ENCODE measurements around the gene SNRNP48. TPM values are rescaled to one million over a fixed set of nuclear protein-coding genes. Genes with fewer than 3 reads are reported as not detected.

The SNRNP48 gene
- total RNA-seq, 3 donors from 2014 or later: 13.9 to 20.9 (median 15.4) TPM

DNA sequence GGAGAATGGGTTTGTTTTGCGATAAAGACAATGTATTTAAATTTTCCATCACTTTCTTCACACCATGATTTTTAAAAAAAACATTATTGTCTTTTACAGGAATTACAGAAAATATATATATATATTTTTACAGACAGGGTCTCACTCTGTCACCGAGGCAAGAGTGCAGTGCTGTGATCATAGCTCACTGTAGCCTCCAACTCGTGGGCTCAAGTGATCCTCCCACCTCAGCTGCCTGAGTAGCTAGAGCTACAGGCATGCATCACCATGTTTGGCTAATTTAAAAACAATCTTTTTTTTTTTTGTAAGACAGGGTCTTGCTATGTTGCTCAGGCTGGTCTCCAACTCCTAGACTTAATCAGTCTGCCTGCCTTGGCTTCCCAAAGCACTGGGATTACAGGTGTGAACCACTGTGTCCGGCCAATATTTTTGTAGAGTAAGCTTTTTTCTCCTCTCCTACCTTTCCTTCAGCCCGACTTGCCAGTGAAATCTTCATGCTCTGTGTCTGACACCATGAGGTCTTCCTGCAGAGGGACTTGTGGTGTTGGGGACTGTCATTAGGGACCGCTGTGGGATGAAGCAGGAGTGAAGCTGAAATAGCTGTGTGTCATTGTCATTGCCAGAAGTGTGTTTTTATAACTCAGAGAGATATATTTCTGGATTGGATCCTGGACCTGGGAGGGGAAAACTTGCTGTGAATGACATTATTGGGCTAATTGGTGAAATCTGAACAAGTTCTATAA is 35.3 kb upstream of the SNRNP48 start:
- Histone ChIP-seq H3K9me3 (no peaks in the 10 kb centered on the region), H3K36me3 (no peaks in the 10 kb centered on the region), H3K27ac (peak overlapping the region; percentile 72 to 91), H3K27me3 (no peaks in the 10 kb centered on the region), H3K4me1 (peaks cover 0 to 6% of the 10 kb centered on the region in 2 donors), H3K4me3 (no peak overlapping the region)
- TF ChIP-seq, protein P1, sequence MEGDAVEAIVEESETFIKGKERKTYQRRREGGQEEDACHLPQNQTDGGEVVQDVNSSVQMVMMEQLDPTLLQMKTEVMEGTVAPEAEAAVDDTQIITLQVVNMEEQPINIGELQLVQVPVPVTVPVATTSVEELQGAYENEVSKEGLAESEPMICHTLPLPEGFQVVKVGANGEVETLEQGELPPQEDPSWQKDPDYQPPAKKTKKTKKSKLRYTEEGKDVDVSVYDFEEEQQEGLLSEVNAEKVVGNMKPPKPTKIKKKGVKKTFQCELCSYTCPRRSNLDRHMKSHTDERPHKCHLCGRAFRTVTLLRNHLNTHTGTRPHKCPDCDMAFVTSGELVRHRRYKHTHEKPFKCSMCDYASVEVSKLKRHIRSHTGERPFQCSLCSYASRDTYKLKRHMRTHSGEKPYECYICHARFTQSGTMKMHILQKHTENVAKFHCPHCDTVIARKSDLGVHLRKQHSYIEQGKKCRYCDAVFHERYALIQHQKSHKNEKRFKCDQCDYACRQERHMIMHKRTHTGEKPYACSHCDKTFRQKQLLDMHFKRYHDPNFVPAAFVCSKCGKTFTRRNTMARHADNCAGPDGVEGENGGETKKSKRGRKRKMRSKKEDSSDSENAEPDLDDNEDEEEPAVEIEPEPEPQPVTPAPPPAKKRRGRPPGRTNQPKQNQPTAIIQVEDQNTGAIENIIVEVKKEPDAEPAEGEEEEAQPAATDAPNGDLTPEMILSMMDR (IDR thresholded peaks at IDR 0.05): no peak
- no peak for TF ChIP-seq POLR2AphosphoS5 (IDR thresholded peaks at IDR 0.05)
- TF ChIP-seq POLR2A (IDR thresholded peaks at IDR 0.05): no peak
- no peak for DNase-seq (ENCODE audit: low spot score in 2 of 2)
- intact Hi-C loops (cut with DNase I; ENCODE audit: low total_unique reads): loop anchor here (2.0 kb wide), 1 partner anchor 68 kb away; no protein-coding TSS in a partner anchor

DNA sequence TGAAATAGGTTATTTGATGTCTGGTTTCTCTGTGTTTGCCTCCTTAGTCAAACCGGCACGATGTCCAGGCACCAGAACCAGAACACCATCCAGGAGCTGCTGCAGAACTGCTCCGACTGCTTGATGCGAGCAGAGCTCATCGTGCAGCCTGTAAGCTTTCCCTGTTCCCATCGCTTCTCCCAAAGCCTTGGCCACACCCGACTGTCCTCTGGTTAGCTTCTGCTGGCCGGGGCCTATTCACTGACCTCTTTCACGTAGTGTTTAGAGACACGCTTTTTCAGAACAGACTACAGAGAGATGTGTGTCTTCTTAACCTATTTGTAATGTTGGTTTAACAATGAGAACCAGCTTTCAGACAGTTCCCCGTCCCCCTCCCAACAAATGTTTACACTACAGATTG is 34.3 kb upstream of the SNRNP48 start:
- intact Hi-C loops (cut with DNase I; ENCODE audit: low total_unique reads): loop anchor here (2.0 kb wide), 1 partner anchor 69 kb away; no protein-coding TSS in a partner anchor

DNA sequence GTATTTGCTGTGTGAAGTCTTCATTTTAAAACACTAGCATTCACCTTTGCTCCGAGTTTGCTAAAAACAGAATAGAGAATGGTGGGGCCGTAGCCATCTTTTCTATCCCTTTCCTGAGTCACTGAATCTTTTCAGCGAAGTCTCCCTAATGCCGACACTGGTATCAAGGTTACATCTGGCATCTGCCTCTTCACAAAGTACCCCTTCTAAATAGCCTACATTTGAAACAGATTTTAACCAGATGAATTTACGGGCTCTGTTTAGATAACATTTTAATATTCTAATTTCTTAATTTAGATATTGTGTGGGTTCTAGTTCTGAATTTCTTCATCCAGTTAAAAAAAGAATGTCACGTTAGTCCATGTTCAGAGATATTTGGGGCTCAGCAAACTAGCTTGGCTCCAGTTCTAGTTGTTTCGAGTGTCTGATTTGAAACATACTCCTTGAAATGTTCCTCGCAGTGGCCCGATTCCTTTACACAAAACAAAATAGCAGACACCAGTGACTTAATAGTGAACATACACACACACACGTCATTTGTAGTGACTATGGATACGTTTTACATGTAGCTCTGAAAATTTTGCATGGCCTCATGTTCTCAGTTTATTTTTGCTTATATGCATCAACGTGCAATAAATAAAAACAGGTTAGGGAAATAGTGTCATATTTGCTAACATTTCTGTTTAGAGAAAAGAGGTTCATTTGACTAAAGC is 33.4 kb upstream of the SNRNP48 start:
- Histone ChIP-seq H3K9me3 (no peaks in the 10 kb centered on the region), H3K27ac (no peak overlapping the region), H3K4me1 (peaks cover 0 to 6% of the 10 kb centered on the region in 2 donors), H3K4me3 (no peak overlapping the region), H3K27me3 (no peaks in the 10 kb centered on the region), H3K36me3 (no peaks in the 10 kb centered on the region)
- no peak for DNase-seq (ENCODE audit: low spot score in 2 of 2)
- TF ChIP-seq POLR2AphosphoS5 (IDR thresholded peaks at IDR 0.05): no peak
- TF ChIP-seq, protein P1 (IDR thresholded peaks at IDR 0.05): no peak
- TF ChIP-seq POLR2A (IDR thresholded peaks at IDR 0.05): no peak
- intact Hi-C loops (cut with DNase I; ENCODE audit: low total_unique reads): no loop called here

More for the DNA sequence above, 34.3 kb upstream of the SNRNP48 start:
- H3K9me3 ChIP-seq: no peaks in the 10 kb centered on the region
- H3K27ac ChIP-seq: peak overlapping the region in 1 of 2 donors; percentile 72
- DNase-seq (ENCODE audit: low spot score in 2 of 2): no peak
- TF ChIP-seq POLR2A (IDR thresholded peaks at IDR 0.05) (no peak), POLR2AphosphoS5 (IDR thresholded peaks at IDR 0.05) (no peak)
- TF ChIP-seq, protein P1 (IDR thresholded peaks at IDR 0.05): no peak
- H3K27me3 ChIP-seq: no peaks in the 10 kb centered on the region
- peaks cover 0 to 6% of the 10 kb centered on the region in 2 donors for H3K4me1 ChIP-seq
- no peak overlapping the region for H3K4me3 ChIP-seq
- H3K36me3 ChIP-seq: no peaks in the 10 kb centered on the region

DNA sequence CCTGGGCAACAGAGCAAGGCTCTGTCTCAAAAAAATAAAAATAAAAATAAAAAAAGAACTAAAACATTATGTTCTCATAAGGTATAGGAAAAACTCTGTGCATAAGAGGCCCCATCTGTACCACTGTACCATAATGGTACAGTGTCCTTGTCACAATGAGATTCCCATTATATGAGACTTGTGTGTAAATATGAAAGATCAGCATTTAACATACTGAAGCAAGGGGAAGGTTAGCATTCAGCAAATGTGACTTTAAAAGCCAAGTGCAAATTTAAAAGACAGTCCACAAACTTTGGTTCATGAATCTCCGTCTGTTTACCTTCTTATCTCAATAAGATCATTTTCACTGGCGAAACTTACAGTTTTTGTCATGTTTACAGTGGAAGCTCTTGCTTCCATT is 32.3 kb upstream of the SNRNP48 start:
- peak overlapping the region in 1 of 2 donors; percentile 12 for H3K27ac ChIP-seq
- H3K9me3 ChIP-seq: no peaks in the 10 kb centered on the region
- TF ChIP-seq, protein P1 (IDR thresholded peaks at IDR 0.05): no peak
- intact Hi-C loops (cut with DNase I; ENCODE audit: low total_unique reads): no loop called here
- no peaks in the 10 kb centered on the region for H3K36me3 ChIP-seq
- DNase-seq (ENCODE audit: low spot score in 2 of 2): no peak
- H3K4me1 ChIP-seq: peaks cover 0 to 6% of the 10 kb centered on the region in 2 donors
- no peaks in the 10 kb centered on the region for H3K27me3 ChIP-seq
- H3K4me3 ChIP-seq: no peak overlapping the region

DNA sequence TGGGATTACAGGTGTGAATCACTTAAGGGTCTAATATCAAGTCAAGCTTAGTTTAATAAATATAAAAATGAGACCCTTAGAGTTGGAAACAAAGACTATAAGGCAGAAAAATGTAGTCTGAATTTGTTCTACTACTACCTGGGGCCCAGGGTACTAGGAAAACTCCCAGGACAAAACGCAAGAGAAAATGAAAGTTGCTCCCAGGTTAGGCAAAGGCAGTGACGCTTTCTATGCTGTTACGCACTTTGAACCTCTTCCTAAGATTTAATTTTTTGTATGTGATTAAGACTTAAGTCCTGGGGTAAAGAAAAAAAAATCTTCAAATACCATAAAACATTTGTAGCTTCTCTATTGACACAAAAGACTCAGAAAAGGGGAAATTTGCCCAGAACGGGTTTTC is 31.2 kb upstream of the SNRNP48 start:
- DNase-seq (ENCODE audit: low spot score in 2 of 2): no peak
- H3K4me1 ChIP-seq: peaks cover 0 to 6% of the 10 kb centered on the region in 2 donors
- TF ChIP-seq POLR2AphosphoS5 (IDR thresholded peaks at IDR 0.05) (no peak), POLR2A (IDR thresholded peaks at IDR 0.05) (no peak)
- TF ChIP-seq, protein P1 (IDR thresholded peaks at IDR 0.05): no peak
- no peaks in the 10 kb centered on the region for H3K27me3 ChIP-seq
- intact Hi-C loops (cut with DNase I; ENCODE audit: low total_unique reads): no loop called here
- H3K27ac ChIP-seq: peak overlapping the region in 1 of 2 donors; percentile 74
- no peaks in the 10 kb centered on the region for H3K9me3 ChIP-seq
- H3K36me3 ChIP-seq: no peaks in the 10 kb centered on the region
- H3K4me3 ChIP-seq: no peak overlapping the region

Data from breast epithelium (tissue), 4 donors.